NCI-H446 (cell line): ENCODE results near the gene GATA2.

Experiments
- DNase-seq, 2 experiments: peaks; one replicate each; lab custom pipeline; 2025; lab: John Stamatoyannopoulos, UW

The GATA2 gene

DNA sequence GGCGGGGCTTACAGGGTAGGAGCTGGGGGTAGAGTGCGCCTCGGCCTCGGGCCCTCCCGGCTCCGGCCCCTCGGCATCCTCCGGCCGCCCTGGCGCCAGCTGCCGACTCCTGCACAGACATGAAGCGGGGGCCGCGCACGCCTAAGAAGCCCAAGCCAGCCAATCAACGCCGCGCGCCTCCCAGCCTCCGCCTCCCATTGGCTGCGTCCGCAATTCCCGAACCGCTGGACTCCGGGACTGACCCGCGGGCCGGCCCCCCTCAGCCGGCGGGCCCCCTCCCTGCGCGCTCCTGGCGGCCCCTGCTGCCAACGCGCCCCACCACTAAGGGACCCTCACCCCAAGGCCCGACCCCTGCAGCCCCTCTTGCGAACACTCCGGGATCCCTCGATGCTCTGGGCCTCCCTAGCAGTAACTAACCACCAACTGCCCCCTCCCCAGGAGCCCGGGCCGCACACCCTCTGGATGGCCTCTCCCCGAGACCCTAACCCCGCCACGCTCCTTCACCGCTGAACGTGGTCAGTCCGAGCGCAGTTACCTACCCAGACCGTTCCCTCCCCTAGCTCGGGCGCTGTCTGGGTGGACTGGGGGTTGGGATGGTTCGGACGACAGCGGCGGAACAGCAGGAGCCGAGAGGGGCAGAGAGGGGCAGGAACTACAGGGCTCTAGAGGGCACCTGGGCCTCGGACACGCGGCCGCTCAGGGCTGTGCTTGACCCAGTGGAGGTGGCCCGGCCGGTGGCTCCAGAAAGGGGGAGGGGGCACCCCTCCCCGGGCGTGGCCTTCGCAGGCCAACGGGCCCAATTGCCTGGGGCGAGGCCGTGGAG lies 5.0 kb downstream of the GATA2 start:
- peak; percentile 44 to 89 for DNase-seq

DNA sequence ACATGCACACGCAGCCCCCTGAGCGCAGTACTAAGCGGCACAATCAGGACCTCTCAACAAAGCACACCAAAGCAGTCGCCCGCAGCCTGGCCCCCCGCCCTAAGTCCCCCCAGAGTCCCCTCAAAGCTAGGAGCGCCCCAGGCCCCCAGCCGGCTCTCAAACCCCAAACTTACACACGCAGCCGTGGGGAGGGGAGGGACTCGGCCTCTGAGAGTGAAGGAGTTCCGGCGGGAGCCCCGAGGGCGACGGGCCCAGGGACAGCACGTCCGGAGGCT lies 5.5 kb downstream of the GATA2 start:
- no peak for DNase-seq

DNA sequence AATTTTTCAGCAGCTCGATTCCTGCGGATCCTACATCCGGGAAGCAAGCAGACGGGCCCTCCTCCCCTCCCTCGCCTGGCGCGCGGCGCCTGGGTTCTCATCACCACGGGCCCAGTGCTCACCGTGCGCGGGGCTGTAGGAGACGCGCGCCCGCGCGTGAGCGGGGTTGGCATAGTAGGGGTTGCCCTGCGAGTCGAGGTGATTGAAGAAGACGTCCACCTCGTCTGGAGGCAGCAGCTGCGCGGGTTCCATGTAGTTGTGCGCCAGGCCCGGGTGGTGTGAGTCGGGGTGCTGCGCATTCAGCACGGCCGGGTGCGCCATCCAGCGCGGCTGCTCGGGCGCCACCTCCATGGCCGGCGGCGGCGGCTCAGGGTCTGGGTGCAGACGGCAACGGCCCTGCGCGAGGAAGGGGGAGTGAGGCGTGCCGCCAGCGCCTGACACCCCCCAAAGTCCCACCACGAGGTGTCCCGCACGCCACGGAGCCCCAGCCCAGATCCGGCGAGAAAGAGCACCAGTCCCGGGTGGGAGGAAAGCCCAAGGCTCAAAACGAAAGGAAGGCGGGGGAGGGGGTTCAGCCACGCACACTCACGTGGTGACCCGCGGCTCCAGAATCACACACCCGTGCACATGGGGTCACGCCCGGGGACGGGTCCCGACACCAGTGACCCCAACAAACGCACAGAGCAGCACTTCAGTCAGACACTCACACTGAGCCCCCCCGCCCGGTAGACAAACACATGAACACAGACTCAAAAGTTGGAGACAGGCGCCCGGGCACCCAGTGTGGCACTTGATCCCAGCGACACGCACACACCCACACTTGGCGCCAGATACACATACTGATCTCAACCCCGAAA lies 6.1 kb downstream of the GATA2 start:
- peak in 1 of 2 experiments; percentile 27 for DNase-seq

DNA sequence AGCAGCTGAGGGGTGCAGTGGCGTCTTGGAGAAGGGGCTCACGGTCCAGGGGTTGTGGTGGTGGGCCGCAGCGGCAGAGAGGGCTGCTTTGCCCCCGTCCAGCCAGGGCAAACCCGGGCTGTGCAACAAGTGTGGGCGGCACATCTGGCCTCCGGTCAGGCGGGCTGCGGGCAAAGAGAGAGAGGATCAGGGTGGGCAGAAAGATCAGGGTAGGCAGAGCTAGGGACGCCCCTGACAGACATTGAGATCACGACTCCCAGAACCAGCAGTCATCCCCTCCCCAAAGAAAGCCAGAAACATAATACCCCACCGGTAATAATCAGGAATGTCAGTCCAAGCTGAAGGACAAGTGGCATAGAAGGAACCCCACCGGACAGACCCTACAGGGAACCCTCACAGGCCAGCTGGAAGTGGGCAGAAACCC lies 6.8 kb downstream of the GATA2 start:
- DNase-seq = no peak

DNA sequence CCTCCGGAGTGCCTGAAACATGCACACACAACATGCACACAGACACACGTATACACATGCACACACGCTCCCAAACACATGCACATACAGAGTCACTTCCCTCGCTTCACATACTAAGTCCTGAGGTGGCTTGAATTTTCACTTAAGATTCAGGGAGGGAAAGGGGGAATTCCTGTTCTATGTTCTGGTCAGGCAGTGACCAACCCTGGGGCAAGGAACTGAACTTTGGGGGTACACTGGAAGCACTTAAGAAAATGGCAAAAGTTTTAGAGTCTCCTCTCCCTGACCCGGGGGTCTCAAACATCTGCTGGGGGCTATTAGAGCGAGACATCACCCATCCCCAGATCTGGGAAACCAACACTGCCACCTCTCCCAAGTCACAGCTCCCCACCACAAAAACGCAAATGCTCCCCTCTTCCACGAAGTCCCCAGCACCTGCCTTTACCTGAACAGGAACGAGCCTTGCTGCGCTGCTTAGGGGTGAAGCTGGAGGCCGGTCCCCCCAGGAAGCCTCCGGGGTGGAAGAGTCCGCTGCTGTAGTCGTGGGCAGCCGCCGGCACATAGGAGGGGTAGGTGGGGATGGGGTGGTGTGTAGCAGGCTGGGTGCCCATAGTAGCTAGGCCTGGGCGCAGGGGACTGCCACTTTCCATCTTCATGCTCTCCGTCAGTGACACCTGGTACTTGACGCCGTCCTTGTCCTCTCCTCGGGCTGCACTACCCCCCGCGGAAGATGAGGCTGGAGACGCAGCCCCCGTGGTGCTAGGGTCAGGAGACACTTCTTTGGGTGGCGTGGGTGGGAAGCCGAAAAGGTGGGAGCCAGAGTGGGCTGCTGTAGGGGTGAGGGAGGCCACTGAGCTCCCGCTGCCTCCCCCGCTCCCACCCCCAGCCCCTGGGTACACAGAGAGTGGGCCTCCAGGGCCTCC lies 7.5 kb downstream of the GATA2 start:
- DNase-seq = no peak

DNA sequence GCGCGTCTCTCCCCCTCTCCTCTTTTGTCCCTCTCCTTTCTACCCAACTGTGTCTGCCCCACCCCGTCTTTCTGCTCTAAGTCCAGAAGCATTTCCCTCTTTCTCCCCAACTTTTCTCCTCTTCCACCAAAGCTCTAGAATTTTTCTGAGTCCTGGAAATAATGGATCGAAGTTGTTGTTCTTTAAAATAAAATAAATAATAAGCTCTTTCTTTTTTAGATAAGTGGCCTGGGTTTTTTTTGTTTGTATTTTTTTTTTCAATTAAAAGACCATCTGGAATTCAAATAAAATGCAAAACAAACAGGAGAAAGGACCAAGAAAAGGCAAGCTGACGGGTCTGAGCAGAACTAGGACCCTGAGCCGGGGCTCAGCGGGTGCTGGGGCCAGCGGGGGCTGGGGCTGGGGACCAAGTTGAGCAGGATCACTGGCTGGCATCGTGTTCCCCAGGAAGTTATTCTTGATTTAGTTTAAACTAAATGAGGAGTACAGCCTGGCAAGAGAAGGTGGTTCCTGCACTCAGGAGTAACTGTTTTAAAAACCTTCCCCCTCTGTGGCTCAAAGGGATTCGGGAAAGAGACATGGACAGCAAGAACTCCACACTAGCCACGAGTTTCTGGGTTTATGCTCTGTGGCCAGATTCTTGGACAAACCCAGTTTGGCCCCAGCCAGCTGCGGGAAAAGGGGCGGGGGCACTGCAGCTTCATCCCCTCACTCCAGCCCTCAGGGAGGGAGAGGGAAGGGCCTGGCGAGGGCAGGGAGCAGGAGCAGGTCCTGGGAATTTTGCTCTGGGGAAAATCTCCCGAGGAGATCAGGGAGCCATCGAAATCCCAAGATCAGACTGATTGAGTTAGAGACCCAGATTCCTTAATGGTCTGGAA lies 8.4 kb downstream of the GATA2 start:
- no peak for DNase-seq

DNA sequence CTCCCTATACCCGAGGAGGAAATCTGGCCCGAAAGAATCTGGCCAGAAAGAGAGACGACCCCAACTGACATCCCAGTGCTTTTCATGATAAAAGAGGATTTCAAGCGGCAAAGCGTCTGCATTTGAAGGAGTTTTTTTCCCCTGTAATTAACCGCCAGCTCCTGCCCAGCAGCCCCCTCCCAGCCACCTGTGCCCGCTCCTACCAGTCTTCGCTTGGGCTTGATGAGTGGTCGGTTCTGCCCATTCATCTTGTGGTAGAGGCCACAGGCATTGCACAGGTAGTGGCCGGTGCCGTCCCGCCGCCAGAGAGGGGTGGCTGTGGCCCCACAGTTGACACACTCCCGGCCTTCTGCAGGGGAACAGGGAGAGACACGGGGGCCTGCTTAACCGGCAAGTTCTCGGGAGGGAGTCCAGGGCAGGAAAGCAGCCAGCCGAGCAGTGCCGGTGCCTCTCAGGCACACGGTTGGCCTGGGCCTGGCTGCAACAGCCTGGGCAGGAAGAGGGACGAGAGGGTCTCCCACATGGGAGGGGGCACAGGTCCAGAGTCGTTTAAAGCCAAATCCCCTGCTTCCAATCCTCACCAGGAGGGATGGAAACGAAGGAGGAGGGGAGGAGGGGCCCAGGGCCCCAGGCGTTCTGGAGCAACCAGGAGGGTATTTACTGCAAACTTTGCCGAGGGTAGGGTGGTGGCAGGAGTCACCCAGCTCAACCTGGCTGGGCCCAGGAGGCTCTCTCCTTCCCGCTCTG lies 9.2 kb downstream of the GATA2 start:
- no peak for DNase-seq

DNA sequence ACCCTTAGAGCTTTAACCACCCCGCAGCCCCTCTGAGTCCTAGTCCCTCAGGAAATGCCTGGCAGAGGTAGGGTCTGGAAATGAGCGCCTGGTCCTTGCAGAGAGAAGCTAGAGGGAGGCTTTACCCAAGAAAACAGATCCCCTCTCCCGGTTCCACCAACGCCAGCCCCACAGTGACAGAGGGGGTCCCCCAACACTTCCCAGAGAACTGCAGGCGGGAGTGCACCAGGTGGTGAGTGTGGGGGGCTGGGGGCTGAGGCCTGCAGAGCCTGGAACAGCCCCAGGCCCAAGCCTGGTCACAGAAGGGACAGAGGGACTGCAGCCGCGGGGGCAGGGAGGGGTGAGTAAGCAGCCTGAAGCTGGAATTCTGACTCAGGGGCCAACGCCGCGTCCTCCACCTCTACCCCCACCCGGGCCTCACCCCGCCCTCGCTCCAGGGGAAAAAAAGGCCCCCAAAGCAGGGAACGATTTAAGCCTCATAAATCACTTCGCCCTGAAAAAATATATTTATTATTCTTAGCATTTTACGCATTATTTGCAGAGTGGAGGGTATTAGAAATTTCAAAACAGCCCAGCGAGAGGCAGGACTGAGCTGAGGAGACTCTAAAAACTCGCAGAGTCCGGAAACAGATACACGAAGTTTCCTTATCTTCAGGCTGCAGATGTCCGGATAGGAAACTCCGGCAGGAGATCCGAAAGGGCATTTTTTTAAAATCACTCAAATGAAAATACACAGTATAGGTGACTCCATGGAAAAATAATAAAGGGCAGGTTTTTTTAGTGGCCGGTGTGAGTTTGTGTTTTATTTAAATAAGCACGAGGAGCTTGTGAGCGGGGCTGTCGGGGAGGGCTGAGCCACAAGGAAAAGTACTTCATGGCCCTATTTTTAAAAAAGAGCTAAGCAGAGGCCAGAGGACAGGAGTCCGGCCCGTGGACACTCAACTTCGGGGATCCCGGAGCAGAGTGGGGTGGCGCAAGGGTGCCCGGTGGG lies 10.0 kb downstream of the GATA2 start:
- DNase-seq = no peak

DNA sequence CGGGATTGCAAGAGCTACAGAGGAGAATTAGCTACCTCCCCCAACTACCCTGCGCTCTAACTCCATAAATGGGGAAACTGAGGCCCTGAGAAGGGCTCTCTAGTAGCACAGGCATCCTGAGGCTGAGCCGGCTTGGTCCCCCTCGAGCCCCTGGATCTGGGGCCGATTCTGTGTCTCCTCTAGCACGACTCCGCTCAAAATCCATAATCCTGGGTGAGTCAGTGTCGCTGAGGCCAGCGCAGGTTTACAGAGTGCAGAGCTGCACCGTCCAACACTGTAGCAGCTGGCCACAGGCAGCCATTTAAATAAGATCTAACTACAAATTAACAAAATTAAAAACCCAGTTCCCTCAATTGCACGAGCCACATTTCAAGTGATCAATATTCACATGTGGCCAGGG lies 10.8 kb downstream of the GATA2 start:
- no peak for DNase-seq

DNA sequence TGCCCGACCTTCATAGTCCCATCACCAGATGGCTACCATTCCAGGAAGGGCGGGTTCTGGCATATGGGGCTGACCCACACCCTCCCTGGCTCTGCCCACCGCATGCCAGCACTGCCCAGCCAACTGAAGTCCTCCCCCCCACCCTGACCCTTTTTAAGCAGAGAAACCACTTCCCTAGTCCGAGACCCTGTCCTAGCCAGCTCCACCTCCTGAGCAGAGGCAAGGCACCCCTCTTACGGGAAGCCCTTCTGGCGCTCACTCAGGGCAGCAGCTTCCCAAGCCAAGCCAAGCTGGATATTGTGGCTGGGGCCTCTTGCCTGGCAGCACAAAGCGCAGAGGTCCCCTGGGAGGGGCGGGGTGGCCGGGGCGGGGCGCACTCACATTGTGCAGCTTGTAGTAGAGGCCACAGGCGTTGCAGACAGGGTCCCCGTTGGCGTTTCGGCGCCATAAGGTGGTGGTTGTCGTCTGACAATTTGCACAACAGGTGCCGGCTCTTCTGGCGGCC lies 11.5 kb downstream of the GATA2 start:
- DNase-seq = peak in 1 of 2 experiments; percentile 17

DNA sequence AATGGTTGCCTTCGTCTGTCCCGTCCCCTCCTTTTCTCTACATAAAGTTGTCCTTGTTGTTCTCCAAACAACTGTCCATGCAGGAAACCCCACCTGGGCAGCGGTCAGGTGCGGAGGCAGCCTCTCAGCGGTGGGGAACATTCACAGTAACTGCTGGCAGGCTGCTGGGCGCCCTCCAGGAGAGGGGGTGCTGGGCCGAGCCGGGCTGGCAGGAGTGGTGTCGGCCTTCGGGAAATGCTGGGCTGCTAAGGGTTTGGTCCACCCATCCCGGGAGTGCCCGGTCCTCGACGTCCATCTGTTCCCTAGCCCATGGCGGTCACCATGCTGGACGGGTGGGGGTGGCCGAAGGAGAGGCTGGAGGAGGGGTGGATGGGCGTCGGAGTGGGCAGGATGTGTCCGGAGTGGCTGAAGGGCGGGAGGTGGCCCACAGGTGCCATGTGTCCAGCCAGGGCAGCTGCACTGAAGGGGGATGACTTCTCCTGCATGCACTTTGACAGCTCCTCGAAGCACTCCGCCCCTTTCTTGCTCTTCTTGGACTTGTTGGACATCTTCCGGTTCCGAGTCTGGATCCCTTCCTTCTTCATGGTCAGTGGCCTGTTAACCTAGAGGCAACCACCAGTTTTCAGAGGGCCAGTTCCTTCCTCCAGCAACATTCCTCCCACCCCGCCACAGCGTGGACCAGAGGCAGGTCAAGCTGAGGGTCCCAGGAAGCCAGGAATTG lies 12.1 kb downstream of the GATA2 start:
- no peak for DNase-seq

DNA sequence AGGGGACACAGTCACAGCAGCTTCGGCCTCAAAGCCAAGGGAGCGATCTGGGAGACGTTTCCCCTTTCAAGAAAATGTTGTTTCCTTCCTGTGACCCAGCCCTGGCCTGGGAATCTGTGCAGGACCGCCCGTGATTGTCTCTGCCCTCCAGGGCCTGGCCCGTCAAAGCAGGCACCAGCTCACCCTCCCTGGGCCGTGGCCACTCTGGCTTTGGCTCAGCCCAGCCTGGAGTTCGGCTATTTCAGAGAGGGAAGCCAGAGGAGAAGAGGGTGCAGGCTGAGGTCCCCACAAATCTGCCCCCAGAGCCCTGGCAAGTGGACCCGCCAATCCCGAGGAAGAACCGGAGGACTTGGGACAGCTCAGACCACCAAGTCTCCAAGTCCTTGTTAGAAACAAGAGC lies 12.7 kb downstream of the GATA2 start:
- no peak for DNase-seq

DNA sequence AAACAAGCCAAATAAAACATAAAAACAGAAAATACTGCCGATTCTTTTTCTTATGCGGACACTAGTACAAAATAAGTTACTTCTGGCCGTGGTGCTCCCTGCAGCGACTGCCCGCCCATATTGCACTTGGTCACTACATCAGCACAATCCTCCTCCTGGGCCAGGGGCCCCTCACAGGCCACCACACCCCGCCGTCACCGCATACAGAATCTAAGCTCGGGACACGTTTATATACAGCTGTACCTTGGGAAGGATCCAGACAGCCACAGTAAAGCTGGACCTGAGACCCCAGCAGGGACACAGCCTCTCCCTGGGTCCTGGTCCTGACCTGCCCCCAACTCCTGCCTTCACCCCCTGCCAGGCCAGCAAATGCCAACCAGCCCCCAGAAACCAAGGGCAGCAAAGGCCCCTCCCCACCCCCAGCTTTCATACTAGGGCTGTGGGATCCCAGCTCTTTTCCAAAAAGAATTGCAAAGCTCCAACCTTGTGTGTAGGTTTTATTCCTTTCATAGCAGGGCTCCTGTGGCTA lies 13.4 kb downstream of the GATA2 start:
- DNase-seq = no peak

DNA sequence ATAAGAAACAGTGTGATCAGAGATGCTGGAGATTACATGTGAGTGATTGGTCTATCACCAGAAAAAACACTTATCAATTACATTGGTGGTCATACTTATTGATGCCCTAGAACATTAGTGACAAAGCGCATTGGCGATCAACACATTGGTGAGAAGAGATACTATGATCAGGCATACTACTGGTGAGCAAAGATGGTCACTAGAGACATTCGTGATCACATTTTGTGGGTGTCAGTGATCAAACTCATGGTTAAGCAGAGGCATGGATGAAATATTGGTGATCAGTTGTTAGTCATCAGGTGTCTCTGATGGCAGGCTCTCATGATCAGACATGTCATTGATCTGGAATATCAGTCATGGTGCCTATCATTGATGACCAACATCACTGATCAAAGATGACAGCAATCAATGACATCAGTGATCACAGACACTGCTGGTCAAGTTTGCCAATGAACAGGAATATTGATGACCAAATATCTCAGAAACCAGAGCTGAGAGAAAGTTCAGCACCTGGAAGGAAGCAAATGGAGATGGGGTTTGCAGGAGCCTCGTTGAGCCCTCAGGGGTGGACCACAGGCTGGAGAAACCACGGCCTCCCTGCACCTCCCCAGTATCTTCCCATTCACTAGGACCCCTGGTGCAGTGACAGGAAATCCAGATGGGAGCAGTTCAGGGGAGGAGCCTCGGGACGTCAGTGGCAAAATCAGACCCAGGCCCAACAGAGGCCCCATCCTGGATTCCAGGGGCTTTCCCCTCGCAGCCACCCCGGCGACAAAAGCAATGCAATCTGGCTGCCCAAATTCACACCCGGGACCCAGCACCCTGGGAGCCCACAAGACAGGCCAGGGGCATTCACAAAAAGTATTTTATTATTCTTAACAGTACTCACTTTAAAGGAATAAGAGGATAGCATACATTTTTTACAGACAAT lies 14.2 kb downstream of the GATA2 start:
- DNase-seq = no peak

DNA sequence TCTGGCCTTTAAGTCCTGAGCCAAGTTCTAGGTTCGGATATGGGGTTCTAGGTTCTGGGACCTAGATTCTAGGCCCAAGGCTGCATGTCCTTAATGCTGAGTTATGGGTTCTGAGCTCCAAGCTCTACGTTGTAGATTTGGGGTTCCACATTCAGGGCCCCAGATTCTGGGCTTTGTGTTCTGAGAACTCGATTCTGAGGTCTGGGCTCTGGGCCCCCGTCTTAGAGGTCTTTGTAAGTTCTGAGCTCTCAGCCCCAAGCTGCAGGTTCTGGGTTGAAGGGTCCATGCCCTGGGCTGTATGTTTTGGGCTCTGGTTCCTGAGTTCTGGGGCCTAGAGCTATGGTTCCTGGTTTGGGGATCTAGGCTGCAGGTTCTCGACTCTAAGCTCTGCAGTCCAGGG lies 16.3 kb downstream of the GATA2 start:
- DNase-seq = no peak

DNA sequence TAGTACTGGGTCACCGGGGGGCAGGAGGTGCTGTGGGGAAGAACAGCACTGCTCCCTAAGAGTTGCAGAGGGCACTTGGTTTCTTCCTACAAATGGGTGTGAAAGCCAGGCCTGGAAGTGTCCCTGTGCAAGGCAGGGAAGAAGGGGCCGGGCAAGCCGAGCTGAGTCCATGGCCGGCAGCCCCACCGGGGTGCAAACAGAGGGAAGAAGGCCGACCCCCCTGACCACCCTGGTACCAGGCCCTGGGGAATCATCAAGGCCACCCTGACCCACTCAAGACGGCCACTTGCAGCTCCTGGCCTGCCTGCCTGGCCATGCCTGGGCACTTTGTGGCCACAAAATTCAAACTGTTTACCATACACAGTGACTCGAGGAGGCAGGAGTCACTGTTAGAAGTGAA lies 17.6 kb downstream of the GATA2 start:
- no peak for DNase-seq

DNA sequence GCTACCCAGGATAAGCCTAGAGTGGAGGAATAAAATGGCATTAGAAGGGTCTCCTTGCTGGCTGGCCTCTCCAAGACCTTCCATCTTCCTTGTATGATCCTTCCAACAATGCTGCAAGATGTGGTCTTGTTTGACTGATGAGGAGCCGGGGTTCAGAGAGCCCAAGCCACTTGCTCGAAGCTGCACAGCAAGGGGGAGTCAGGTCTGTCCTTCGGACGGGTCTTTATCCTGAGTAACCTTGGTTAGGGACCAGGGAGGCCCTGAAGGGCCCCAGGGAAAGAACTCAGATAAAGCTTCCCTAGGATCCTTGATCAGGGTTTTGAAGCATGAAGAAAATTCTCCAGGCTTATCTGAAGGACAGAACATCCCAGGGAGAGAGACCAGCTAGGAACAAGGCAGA lies 19.3 kb downstream of the GATA2 start:
- no peak for DNase-seq
